Adrenal gland (tissue), 5 donors: ENCODE data around the gene PTPRN2.

Experiments used
- POLR2A ChIP-seq, 2 donors: fragments of 450-650 bp; IDR thresholded peaks; one replicate each; pipeline ENCODE4 v1.6.1; 2017; ENCODE audit warnings: antibody characterized with exemption in 2 of 2, mild to moderate bottlenecking in 2 of 2, moderate library complexity in 1 of 2
- TF ChIP-seq, protein P1 (sequence below), 6 experiments: fragments of 450-650 bp in 4 of 6; fragments of 200-600 bp in 2 of 6; sonication (generic) in 1 of 6; IDR thresholded peaks; 1 replicate in 5 of 6; 2 replicates in 1 of 6; pipeline versions ENCODE4 v1.5.1 to v1.8.0; 2016 to 2021; ENCODE audit warnings: antibody characterized with exemption in 6 of 6, mild to moderate bottlenecking in 2 of 6, moderate library complexity in 1 of 6
- donor health status: DM: no; HTN: no; CAD: no.

DNA sequence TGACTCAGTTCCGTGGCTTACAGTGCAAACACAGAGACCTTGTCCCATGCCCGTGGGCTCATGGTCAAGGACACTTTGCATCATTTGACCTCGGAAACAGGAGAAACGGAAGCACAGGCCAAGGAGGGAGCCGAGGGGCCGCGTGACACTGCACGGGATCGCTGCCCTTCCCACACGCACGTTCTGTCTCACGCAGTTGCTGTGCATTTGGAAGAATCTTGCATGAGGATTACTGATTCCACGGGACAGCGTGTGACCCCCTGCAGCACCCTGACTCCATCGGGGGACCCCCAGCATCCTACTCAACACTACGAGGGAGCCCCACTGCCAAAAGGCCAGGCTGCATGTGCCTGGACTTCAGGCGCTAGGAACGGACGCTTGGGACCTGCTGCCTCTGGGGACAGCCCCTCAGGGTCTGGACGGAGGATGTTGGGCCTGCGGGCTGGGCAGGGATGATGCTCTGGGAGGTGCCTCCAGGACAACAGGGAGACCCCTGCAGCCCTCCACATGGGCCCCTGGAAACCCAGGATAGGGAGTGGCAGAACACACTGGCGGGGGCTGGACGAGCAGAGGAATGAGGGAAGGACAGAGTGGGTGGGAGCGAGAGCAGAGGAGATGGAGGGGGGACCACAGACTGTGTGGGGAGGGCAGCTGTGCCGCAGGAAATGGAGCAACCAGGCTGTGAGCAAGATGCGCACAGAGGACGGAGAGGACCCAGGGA, 1028.6 kb downstream of the PTPRN2 start:
- TF ChIP-seq POLR2A (IDR thresholded peaks at IDR 0.05) = no peak
- TF ChIP-seq, protein P1, sequence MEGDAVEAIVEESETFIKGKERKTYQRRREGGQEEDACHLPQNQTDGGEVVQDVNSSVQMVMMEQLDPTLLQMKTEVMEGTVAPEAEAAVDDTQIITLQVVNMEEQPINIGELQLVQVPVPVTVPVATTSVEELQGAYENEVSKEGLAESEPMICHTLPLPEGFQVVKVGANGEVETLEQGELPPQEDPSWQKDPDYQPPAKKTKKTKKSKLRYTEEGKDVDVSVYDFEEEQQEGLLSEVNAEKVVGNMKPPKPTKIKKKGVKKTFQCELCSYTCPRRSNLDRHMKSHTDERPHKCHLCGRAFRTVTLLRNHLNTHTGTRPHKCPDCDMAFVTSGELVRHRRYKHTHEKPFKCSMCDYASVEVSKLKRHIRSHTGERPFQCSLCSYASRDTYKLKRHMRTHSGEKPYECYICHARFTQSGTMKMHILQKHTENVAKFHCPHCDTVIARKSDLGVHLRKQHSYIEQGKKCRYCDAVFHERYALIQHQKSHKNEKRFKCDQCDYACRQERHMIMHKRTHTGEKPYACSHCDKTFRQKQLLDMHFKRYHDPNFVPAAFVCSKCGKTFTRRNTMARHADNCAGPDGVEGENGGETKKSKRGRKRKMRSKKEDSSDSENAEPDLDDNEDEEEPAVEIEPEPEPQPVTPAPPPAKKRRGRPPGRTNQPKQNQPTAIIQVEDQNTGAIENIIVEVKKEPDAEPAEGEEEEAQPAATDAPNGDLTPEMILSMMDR (IDR thresholded peaks at IDR 0.05) = no peak
